ENCODE results near the gene TMEM190. TPM values are rescaled to one million over a fixed set of nuclear protein-coding genes. Genes with fewer than 3 reads are reported as not detected.

Gene TMEM190
- total and polyA plus RNA-seq, 10 of the 15 experiments (the other 5 are each of a cell fraction or from before 2014, with no cell fraction given): not detected

DNA sequence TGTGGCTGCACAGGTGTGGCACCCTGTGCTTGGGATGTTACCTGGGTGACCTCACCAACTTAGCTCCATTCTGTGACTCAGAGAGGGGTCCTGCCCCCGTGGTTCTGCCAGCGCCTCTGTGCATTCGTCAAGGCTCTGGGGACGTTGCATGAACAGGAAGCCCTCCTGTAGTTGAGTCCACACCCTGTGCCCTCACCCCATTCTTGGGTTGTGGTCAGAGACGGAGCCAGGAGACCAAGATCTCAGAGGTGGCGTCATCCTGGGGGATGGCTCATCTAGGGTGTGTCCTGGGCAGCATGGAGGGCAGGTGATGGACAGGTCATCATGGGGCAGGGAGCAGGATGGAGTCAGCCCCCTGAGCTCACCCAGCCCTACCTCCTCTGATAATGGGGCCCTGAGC lies 24.6 kb upstream of the TMEM190 start:
- no peak for FAIRE-seq
- SMC1A ChIA-PET (ENCODE audit: uncharacterized antibody, unreplicated experiment): interaction anchor here (1.1 kb wide), 1 partner anchor 13 kb away, joined by 3 read pairs; the partner anchor contains the start of gene KMT5C

More for the DNA sequence above, 24.6 kb upstream of the TMEM190 start:
- no TSS peak for BruUV-seq (replicated peaks)
- 0% methylated on average over 6 of the region's 6 CpGs for WGBS (ENCODE audit: insufficient coverage, insufficient replicate concordance, low lambda C conversion rate, missing lambda C conversion rate)
- no peaks in the 10 kb centered on the region; the same call in 1 of the 2 replicates for H4K20me1 ChIP-seq (ENCODE audit: control insufficient read depth, insufficient read depth)
- POLR2A ChIA-PET: no interaction called here
- no peaks in the 10 kb centered on the region; the same call in 1 of the 2 replicates for H3K4me1 ChIP-seq (ENCODE audit: control insufficient read depth, insufficient read depth, low read length)
- ATAC-seq: no peak
- intact Hi-C loops (cut with micrococcal nuclease; ENCODE audit: unreplicated experiment): no loop called here
- no peak overlapping the region for H3K9ac ChIP-seq (ENCODE audit: control insufficient read depth, insufficient read depth, low read length)
- H3K79me2 ChIP-seq (ENCODE audit: control insufficient read depth, insufficient read depth, low read length): no peaks in the 10 kb centered on the region
- CTCF ChIA-PET: no interaction called here
- H3K36me3 ChIP-seq (ENCODE audit: control insufficient read depth in 2 of 2, insufficient read depth in 2 of 2, low read length in 1 of 2): no peaks in the 10 kb centered on the region
- no peak for DNase-seq (ENCODE audit: low read depth, low spot score)
- no peak overlapping the region for H3K4me2 ChIP-seq (ENCODE audit: control insufficient read depth, insufficient read depth)
- no peak overlapping the region for H3K27ac ChIP-seq (ENCODE audit: control insufficient read depth, insufficient read depth)
- H3K4me3 ChIP-seq: no peak overlapping the region
- H2AFZ ChIP-seq (ENCODE audit: control insufficient read depth, low read depth, low read length): no peak overlapping the region
- RAD21 ChIA-PET (ENCODE audit: unreplicated experiment): no interaction called here
- in situ Hi-C loops (cut with MboI): no loop called here
- H3K27me3 ChIP-seq (replicated peaks in 1 of 2; ENCODE audit: control insufficient read depth in 2 of 2, insufficient read depth in 2 of 2, low read length in 1 of 2): peaks cover 4 to 13% of the 10 kb centered on the region in 2 experiments; a peak in 3 of 4 replicates
- no peak for TF ChIP-seq SPI1 (IDR thresholded peaks at IDR 0.05; ENCODE audit: borderline replicate concordance, insufficient read depth, low read depth, low read length)
- TF ChIP-seq ZSCAN29 (IDR thresholded peaks at IDR 0.05): no peak
- no peak for TF ChIP-seq TCF3 (IDR thresholded peaks at IDR 0.05; ENCODE audit: borderline replicate concordance, insufficient read depth, low read depth, low read length)
- no peak for TF ChIP-seq NR2C2 (IDR thresholded peaks at IDR 0.05; ENCODE audit: borderline replicate concordance, control insufficient read depth, insufficient read length, low read depth)
- no peak for TF ChIP-seq BHLHE40 (IDR thresholded peaks at IDR 0.05; ENCODE audit: borderline replicate concordance in 1 of 2, low read depth in 2 of 2, low read length in 1 of 2)
- TF ChIP-seq NFYB (IDR thresholded peaks at IDR 0.05; ENCODE audit: insufficient read depth, low read depth, low read length): no peak
- no peak for TF ChIP-seq GABPA (IDR thresholded peaks at IDR 0.05; ENCODE audit: low read depth)
- TF ChIP-seq, protein P1, sequence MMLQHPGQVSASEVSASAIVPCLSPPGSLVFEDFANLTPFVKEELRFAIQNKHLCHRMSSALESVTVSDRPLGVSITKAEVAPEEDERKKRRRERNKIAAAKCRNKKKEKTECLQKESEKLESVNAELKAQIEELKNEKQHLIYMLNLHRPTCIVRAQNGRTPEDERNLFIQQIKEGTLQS (IDR thresholded peaks at IDR 0.05; ENCODE audit: borderline replicate concordance, extremely low read depth, low read depth, low read length): no peak
- TF ChIP-seq SIX5 (IDR thresholded peaks at IDR 0.05; ENCODE audit: low read depth, low read length, severe bottlenecking): no peak
- TF ChIP-seq, protein P2, sequence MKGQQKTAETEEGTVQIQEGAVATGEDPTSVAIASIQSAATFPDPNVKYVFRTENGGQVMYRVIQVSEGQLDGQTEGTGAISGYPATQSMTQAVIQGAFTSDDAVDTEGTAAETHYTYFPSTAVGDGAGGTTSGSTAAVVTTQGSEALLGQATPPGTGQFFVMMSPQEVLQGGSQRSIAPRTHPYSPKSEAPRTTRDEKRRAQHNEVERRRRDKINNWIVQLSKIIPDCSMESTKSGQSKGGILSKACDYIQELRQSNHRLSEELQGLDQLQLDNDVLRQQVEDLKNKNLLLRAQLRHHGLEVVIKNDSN (IDR thresholded peaks at IDR 0.05; ENCODE audit: borderline replicate concordance, extremely low read length, insufficient read depth, low read depth, low read length): no peak
- no peak for TF ChIP-seq BACH1 (IDR thresholded peaks at IDR 0.05; ENCODE audit: borderline replicate concordance)
- TF ChIP-seq EGR1 (IDR thresholded peaks at IDR 0.05; ENCODE audit: borderline replicate concordance in 1 of 2, low read depth in 2 of 2, low read length in 2 of 2): no peak
- no peak for TF ChIP-seq MTA3 (IDR thresholded peaks at IDR 0.05; ENCODE audit: borderline replicate concordance, low read length)
- no peak for TF ChIP-seq RAD51 (IDR thresholded peaks at IDR 0.05)
- TF ChIP-seq JUNB (IDR thresholded peaks at IDR 0.05): no peak
- TF ChIP-seq NFYA (IDR thresholded peaks at IDR 0.05; ENCODE audit: borderline replicate concordance, low read depth, low read length): no peak
- no peak for TF ChIP-seq TBL1XR1 (IDR thresholded peaks at IDR 0.05; ENCODE audit: low read depth, low read length)
- TF ChIP-seq SMARCA5 (IDR thresholded peaks at IDR 0.05): no peak
- TF ChIP-seq JUND (IDR thresholded peaks at IDR 0.05; ENCODE audit: low read depth, low read length): no peak
- no peaks in the 10 kb centered on the region for H3K9me3 ChIP-seq (replicated peaks; ENCODE audit: control insufficient read depth, insufficient read depth, low read length)

Data from GM12878 (cell line).